ENCODE data around the gene ALK.

DNA sequence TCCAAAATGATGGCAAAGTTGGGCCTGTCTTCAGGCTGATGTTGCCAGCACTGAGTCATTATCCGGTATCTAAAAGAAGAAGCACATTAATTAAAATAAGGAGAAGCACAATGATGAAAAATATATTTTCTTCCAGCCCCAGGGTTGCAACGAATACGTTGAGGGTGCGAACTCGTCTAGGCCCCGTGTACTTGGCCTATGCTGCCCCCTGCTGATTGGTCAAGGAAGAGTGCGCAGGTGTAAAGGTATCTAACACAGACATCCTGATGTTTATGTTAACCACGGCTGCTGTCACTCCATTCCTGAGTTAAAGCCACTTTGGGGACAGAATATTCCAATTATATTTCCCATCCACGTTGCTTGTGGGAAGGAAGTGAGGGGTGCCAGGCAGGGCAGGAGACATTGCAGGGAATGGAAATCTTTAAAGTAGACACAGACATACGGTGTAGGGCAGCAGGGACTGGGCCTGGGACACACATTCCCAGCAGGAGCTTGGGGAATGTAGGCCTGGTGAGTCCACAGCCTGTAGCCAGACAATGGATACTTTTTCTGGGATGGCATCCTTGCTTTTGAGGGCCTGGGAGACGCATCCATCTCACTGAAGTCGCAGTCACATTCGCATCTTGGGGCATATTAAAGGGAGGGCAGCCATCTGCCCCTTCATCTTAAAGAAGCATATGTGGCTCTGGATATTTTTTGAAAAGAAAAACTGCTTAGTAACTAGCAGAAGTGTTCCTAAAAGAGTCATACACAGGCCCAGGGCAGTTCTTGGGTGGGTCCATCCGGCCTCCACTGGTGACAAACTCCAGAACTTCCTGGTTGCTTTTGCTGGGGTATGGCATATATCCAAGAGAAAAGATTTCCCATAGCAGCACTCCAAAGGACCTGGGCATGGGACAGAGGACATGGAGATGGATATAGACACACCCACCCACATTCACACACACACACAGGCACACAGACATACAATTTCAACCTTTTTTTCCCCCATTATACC lies 724.3 kb downstream of the ALK start:
- TF ChIP-seq POLR2A (IDR thresholded peaks at IDR 0.05) (no peak), CTCF (IDR thresholded peaks at IDR 0.05) (peak; percentile 52 to 86 (median 80))
